ENCODE measurements around the gene NDRG4. TPM values are rescaled to one million over a fixed set of nuclear protein-coding genes. Genes with fewer than 3 reads are reported as not detected.
A peak's percentile ranks its signal among the peaks of the same experiment; 100 is the strongest.

The NDRG4 gene
- total and polyA plus RNA-seq, 2 donors (not counting 3 experiments of a cell fraction or from before 2014, with no cell fraction given), result 35.8 to 74.3 TPM

- no peak overlapping the region for H3K4me2 ChIP-seq (ENCODE audit: insufficient read depth, low read length)
- H2AFZ ChIP-seq (ENCODE audit: low read depth, low read length), result no peak overlapping the region
- H3K4me3 ChIP-seq (replicated peaks in 1 of 3; ENCODE audit: insufficient read depth in 1 of 3, low read depth in 1 of 3, low read length in 3 of 3), result no peak overlapping the region
- H3K27me3 ChIP-seq (ENCODE audit: control insufficient read depth in 2 of 2, insufficient read depth in 2 of 2, low read length in 2 of 2), result no peaks in the 10 kb centered on the region
- dilution Hi-C loops (cut with MboI; ENCODE audit: extremely low pct_ligation_motif_present, low sequenced_read_pairs) (no loop called here), intact Hi-C loops (cut with micrococcal nuclease) (loop anchor here (1.0 kb wide), 2 partner anchors 149 to 244 kb away; no protein-coding TSS in a partner anchor)
- DNase-seq (ENCODE audit: low read depth, low spot score) (peak; percentile 51), FAIRE-seq (peak; percentile 67)
- no peak overlapping the region for H3K9ac ChIP-seq (replicated peaks; ENCODE audit: extremely low read depth, insufficient read depth, low read length)
- ChIA-PET CTCF (interaction anchor here (0.7 to 6.8 kb wide), 13 partner anchors 12 to 244 kb away, joined by 3 to 73 read pairs (median 4); partner anchors contain the start of genes NDRG4 and SLC38A7), POLR2A (no interaction called here)
- H3K79me2 ChIP-seq (ENCODE audit: control insufficient read depth, insufficient read depth, low read length), result no peaks in the 10 kb centered on the region
- H4K20me1 ChIP-seq (replicated peaks; ENCODE audit: control insufficient read depth, extremely low read depth, insufficient read depth, low read length), result no peaks in the 10 kb centered on the region
- no peak for TF ChIP-seq JUN (IDR thresholded peaks at IDR 0.05; ENCODE audit: borderline replicate concordance, insufficient read depth, insufficient read length, low read depth)
- TF ChIP-seq EZH2 (IDR thresholded peaks at IDR 0.05; ENCODE audit: borderline replicate concordance, low read depth, low read length, severe bottlenecking), result no peak
- TF ChIP-seq MAX (IDR thresholded peaks at IDR 0.05; ENCODE audit: insufficient read depth, insufficient read length), result peak; percentile 15
- TF ChIP-seq POLR2A (IDR thresholded peaks at IDR 0.05; ENCODE audit: low read depth, low read length), result no peak
- TF ChIP-seq CTCF (IDR thresholded peaks at IDR 0.05; ENCODE audit: extremely low read depth in 1 of 2, insufficient read depth in 1 of 2, low read depth in 1 of 2, low read length in 2 of 2), result peak; percentile 79 to 80
- H3K27ac ChIP-seq (ENCODE audit: insufficient read depth, low read depth, low read length), result no peak overlapping the region
- H3K4me1 ChIP-seq (ENCODE audit: control insufficient read depth, extremely low read depth, insufficient read depth, low read length), result peaks cover 12% of the 10 kb centered on the region
- no TSS peak for BruUV-seq (replicated peaks)
- H3K36me3 ChIP-seq (ENCODE audit: control insufficient read depth in 2 of 2, extremely low read depth in 1 of 2, insufficient read depth in 2 of 2, low read length in 2 of 2), result peaks cover 7 to 28% of the 10 kb centered on the region in 2 experiments
- H3K9me3 ChIP-seq (replicated peaks; ENCODE audit: control insufficient read depth, insufficient read depth, low read length), result no peaks in the 10 kb centered on the region
- H3K9me1 ChIP-seq (replicated peaks; ENCODE audit: control insufficient read depth, extremely low read depth, insufficient read depth, low read length), result no peaks in the 10 kb centered on the region
Measured at GRCh38 chr16:58511933-58512815, 12.2 kb downstream of the NDRG4 start.

Measured in endothelial cell of umbilical vein (primary cell).